Glomerular visceral epithelial cell (primary cell): ENCODE results near the gene COPS3.
A peak's percentile ranks its signal among the peaks of the same experiment; 100 is the strongest.

Experiments used
- DNase-seq: peaks from one replicate; pipeline ENCODE4 v3.0.0-alpha.2; 2016; ENCODE audit errors: extremely low spot score

The COPS3 gene

DNA sequence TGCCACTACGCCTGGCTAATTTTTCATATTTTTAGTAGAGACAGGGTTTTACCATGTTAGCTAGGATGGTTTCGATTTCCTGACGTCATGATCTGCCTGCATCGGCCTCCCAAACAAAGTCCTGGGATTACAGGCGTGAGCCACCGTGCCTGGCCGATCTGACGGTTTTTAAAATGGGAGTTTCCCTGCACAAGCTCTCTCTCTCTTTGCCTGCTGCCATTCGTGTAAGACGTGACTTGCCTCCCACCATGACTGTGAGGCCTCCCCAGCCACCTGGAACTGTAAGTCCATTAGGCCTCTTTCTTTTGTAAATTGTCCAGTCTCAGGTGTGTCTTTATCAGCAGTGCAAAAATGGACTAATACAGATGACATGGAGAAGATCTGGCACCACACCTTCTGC, 39.4 kb downstream of the COPS3 start:
- no peak for DNase-seq

GRCh38 chr17:17239832-17240231, 41.2 kb downstream of the COPS3 start:
- no peak for DNase-seq

DNA sequence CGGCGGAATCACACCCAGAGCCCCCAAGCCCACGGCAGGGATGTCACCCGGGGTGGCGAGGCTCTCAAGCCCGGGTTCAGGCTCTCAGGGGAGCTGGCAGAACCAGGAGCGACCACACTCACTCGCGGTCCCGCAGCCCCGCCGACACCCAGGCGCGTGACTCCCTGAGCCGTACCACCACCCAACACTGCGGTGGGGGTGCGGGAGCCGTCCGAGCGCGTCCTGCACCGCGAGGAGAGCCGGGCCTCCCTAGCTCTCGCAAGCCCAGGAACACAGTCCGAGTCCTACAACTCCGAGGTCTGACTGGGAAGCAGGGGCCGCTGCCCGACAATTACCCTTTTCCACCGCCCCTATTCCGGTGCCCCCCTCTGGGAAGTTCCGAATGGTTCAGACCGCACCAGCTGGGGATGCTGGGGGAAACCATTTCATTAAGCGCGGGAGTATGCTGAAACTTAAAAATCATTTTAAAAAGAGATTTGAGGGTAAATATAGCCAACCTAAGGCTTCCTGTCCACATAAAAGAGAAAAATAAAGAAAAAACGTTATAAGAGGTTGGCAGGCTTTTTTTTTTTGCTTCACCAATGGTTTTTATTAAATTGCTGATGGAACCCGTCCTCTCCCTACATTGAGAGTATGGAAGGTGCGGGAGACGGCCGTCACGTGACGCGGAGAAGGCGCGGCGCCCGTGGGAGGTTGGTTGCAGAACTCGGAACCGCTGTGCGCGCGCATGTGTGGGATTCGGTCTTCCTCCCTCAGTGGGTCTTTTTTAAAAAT, 43.8 kb downstream of the COPS3 start, which contains the start of gene FLCN:
Gene FLCN (minus strand): TSS at position 143 of the 774 bp plus-strand sequence. CDS start 9,031 bp downstream, outside the sequence.
- peak; percentile 90 for DNase-seq

- DNase-seq = peak; percentile 62
Measured at GRCh38 chr17:17236295-17237025, 44.6 kb downstream of the COPS3 start.

DNA sequence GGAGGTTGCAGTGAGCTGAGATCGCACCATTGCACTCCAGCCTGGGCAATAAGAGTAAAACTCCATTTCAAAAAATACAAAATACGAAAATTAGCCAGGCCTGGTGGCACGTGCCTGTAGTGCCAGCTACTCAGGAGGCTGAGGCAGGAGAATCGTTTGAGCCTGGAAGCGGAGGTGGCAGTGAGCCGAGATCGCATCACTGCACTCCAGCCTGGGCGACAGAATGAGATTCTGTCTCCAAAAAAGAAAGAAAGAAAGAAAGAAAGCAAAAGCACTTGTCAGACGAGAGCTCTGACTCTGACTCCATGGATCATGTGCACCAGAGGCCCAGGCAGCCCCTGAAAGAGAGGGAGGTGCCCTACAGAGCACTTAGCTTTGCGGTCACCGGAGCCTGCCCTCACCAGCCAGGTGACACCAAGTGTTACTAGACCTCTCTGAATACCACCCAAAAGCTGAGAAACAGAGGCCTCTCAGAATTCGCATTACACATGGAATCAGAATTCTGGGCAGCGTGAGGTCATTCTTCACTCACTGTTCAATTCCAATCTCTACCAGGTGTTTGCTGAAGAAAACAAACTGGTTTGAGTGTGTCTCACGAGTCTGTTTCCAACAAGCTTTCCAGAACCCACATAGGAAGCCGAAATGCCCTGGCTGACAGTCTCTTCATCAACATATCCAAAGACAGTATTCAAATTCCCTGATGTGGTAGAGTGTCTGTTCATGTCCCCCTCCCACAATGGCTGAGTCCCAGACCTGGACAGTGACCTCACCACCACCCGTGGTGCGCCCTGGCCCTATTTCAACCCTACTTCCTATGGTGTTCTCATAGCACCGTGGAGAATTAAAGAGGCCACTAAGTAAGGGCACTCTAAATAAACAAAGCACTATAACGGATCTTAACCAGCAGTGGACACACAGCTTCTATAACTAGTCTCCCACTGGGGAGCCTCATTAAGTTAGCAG, 45.6 kb downstream of the COPS3 start:
- peak; percentile 82 for DNase-seq

GRCh38 chr17:17232303-17232621, 48.8 kb downstream of the COPS3 start:
- no peak for DNase-seq

- no peak for DNase-seq
Measured at GRCh38 chr17:17231621-17232302, 49.3 kb downstream of the COPS3 start.

DNA sequence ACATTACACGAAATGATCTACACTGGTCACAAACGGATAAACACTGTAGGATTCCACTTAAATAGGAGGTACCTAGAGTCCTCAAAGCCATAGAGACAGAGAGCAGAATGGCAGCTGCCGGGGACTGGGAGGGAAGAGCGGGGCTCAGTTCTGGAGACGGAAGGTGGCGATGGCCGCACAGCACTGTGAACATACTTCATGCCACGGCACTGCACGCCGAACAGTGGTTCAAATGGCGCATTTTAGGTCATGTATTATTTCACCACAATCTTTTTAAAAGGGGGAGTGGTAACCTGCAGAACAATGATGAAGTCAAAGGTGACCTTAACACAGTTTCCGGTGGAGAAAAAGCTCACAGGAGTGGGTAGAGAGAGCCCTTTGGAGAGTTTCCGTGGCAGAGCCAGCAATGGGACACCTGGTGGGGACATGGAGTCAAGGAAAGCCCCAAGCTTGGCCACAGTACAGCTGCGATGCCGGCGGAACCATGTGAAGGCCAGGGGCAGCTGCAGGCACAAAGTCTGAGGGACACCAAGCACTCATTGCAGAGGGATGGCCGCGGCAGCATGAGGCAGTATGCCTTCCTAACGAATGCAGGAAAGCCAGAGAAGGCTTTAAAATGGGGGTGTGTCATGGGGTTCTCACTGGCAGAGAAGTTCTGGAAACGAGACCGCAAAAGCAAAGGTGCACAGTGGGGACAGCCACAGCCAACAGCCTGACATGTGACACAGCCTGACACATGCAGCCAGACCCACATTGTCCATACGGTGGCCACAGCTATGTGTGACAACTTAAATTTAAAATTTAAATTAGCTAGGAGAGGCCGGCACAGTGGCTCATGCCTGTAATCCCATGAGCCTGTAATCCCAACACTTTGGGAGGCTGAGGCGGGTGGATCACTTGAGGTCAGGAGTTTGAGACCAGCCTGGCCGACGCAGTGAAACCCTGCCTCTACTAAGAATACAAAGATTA, 51.3 kb downstream of the COPS3 start:
- no peak for DNase-seq

GRCh38 chr17:17228521-17229279, 52.3 kb downstream of the COPS3 start:
- no peak for DNase-seq

DNA sequence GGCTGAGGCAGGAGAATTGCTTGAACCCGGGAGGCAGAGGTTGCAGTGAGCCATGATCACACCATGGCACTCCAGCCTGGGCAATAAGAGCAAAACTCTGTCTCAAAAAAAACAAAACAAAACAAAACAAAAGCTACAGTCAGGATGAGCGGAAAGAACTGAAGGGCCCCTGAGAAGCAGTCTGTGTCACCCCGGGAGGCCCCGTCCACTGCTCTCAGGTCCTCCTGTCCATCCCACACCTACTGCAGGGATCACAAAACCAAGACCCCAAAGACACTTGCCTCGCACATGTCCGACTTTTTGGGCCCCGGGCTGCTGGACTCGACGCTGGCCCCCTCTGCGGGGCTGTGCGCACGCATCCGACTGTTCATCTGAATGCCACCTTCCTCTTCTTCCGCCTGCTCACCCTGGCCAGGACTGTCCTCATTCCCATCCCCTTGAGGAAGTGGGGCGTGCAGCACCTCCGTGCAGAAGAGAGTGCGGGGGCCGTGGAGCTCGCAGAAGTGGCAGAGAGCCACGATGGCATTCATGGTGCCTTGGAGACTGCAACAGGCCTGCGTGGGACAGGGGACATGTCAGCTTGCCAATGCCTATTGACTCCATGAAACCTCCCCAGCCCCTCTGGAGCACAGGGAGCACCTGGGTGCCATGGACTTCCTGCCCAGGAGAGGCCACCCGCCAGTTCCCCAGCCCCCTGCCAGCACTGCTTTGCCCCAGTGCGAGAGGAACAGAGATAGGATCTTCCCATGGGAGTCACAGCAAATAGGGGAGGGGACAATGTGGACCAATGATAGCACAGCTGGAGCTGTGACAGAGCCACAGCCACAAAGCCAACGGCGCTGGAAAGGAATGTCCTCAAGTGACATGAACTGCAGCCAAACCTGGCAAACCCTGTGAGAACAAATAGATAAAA, 53.2 kb downstream of the COPS3 start:
- DNase-seq = no peak

- DNase-seq = no peak
Measured at GRCh38 chr17:17226451-17227265, 54.4 kb downstream of the COPS3 start.

- DNase-seq = no peak
Measured at GRCh38 chr17:17225901-17226300, 55.1 kb downstream of the COPS3 start.

DNA sequence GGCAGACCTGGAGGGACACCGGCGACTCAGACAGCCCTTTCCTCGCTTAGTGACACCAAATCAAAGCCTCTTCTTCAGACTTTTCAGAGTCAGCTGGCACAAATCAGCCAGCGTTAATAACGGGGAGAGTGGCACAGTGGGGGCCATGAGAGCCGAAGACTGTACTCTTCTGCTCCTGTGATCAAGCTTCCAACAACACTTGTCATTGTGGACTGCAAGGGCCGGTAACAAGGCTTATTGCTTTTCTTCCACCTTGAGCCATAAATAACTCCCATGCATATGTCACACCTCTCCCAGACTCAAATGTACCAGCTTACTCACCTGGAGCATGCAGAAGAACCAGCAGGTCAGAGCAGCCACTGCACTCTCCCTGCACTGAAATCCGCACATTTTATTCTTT, 56.9 kb downstream of the COPS3 start:
- DNase-seq = no peak

GRCh38 chr17:17223736-17224135, 57.3 kb downstream of the COPS3 start:
- no peak for DNase-seq

- no peak for DNase-seq
Measured at GRCh38 chr17:17221329-17221728, 59.7 kb downstream of the COPS3 start.

DNA sequence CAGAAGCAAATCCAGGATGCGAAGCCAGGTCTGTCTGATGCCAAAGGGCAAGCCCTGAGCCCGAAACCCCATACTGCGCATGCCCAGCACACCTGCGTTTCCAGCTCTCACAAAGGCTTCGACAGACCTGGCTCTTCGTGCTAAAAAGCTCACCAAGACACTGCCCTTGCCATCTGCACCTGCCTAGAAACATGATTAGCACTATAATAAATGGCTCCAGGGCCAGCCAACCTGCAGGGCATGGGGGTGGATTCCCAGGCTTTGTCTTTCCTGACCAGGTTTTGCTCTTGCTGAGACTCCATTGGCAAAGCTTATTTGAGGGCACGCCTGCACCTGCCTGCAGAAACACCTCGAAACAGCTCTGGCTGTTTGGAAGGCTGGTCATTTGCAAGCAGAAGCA, 60.5 kb downstream of the COPS3 start:
- DNase-seq = no peak

- no peak for DNase-seq
Measured at GRCh38 chr17:17217995-17218394, 63.1 kb downstream of the COPS3 start.

- no peak for DNase-seq
Measured at GRCh38 chr17:17216776-17217175, 64.3 kb downstream of the COPS3 start.
